Hepatocyte (in vitro differentiated cells): Measurements from ENCODE around the gene TMSB15A. TPM values are rescaled to one million over a fixed set of nuclear protein-coding genes. Genes with fewer than 3 reads are reported as not detected.
A peak's percentile ranks its signal among the peaks of the same experiment; 100 is the strongest.
"Not testable (repeated sequence)": the region's sequence is repeated elsewhere in the genome, so short reads cannot be mapped to it uniquely, and the experiment has no call there.

ENCODE experiments used
- DNase-seq: peaks from one replicate; pipeline ENCODE4 v3.0.0-alpha.2; 2016; ENCODE audit warnings: low spot score
- H2AFZ ChIP-seq: fragments of 200-600 bp; sonication (generic); 2 replicates; pipeline ENCODE4 v1.6.0; 2016; ENCODE audit warnings: antibody characterized with exemption, mild to moderate bottlenecking
- H3K27ac ChIP-seq: fragments of 200-600 bp; sonication (generic); 2 replicates; pipeline ENCODE4 v1.5.1; 2016; ENCODE audit warnings: mild to moderate bottlenecking
- H3K27me3 ChIP-seq: fragments of 200-600 bp; sonication (generic); 2 replicates; pipeline ENCODE4 v1.6.1; 2016
- H3K36me3 ChIP-seq: fragments of 200-600 bp; sonication (generic); replicated peaks from 2 replicates; pipeline ENCODE4 v1.5.1; 2016; ENCODE audit warnings: low read depth; ENCODE audit not compliant: insufficient read depth
- H3K4me1 ChIP-seq: fragments of 200-600 bp; sonication (generic); 2 replicates; pipeline ENCODE4 v1.5.1; 2016; ENCODE audit warnings: mild to moderate bottlenecking, moderate library complexity; ENCODE audit not compliant: insufficient read depth
- H3K4me2 ChIP-seq: fragments of 200-600 bp; sonication (generic); 2 replicates; pipeline ENCODE4 v1.6.0; 2016
- H3K4me3 ChIP-seq: fragments of 200-600 bp; sonication (generic); 2 replicates; pipeline ENCODE4 v1.5.1; 2016; ENCODE audit warnings: mild to moderate bottlenecking
- H3K79me2 ChIP-seq: fragments of 200-600 bp; sonication (generic); 2 replicates; pipeline ENCODE4 v1.6.0; 2017; ENCODE audit warnings: mild to moderate bottlenecking
- H3K9me2 ChIP-seq: fragments of 200-600 bp; sonication (generic); replicated peaks from 2 replicates; pipeline ENCODE4 v1.6.0; 2017; ENCODE audit warnings: mild to moderate bottlenecking; ENCODE audit not compliant: insufficient read depth
- H3K9me3 ChIP-seq: fragments of 200-600 bp; sonication (generic); 2 replicates; pipeline ENCODE4 v1.5.1; 2016; ENCODE audit warnings: low read depth, mild to moderate bottlenecking
- H4K20me1 ChIP-seq: fragments of 200-600 bp; sonication (generic); 2 replicates; pipeline ENCODE4 v1.6.0; 2016; ENCODE audit warnings: mild to moderate bottlenecking; ENCODE audit not compliant: insufficient read depth, poor library complexity, severe bottlenecking
- CTCF ChIP-seq: fragments of 200-600 bp; sonication (generic); IDR thresholded peaks from 2 replicates; pipeline ENCODE4 v1.5.1; 2016; ENCODE audit warnings: antibody characterized with exemption, mild to moderate bottlenecking; ENCODE audit not compliant: poor library complexity
- EZH2 ChIP-seq: fragments of 200-600 bp; sonication (generic); IDR thresholded peaks from 2 replicates; pipeline ENCODE4 v1.6.1; 2016; ENCODE audit warnings: antibody characterized with exemption, mild to moderate bottlenecking, borderline replicate concordance
- EZH2phosphoT487 ChIP-seq: fragments of 200-600 bp; sonication (generic); IDR thresholded peaks from one replicate; pipeline ENCODE4 v1.6.1; 2018; ENCODE audit warnings: antibody characterized with exemption, mild to moderate bottlenecking, low read depth, moderate library complexity; ENCODE audit not compliant: unreplicated experiment, severe bottlenecking
- WGBS: methylation state at CpG from one replicate; pipeline ENCODE4 v1.1.6; 2016; ENCODE audit warnings: low lambda C conversion rate; ENCODE audit errors: missing lambda C conversion rate; 5-methylcytosine and 5-hydroxymethylcytosine counted together
- polyA plus RNA-seq: library from polyadenylated mRNA; unstranded; fragments of >200 nt; fragmentation: Nextera tagmentation; extraction: Ambion mirVana; gene quantifications from 2 replicates; pipeline ENCODE4 v1.2.1, GENCODE V29; 2016
- total RNA-seq: library from RNA; depleted of rRNA; stranded (reverse); fragments of >200 nt; gene quantifications from 2 replicates; pipeline ENCODE4 v1.2.3, GENCODE V29; 2014

The TMSB15A gene
- total and polyA plus RNA-seq, 2 experiments from 2014 or later, result 35.1 to 55.3 TPM

GRCh38 chrX:102546828-102547493, 30.4 kb upstream of the TMSB15A start:
- H3K9me3 ChIP-seq, result no peaks in the 10 kb centered on the region
- H3K27ac ChIP-seq, result no peak overlapping the region
- no peaks in the 10 kb centered on the region for H3K9me2 ChIP-seq
- no peak for TF ChIP-seq EZH2
- TF ChIP-seq CTCF, result no peak
- no peak for TF ChIP-seq EZH2phosphoT487
- no peak overlapping the region for H3K4me3 ChIP-seq
- no peak overlapping the region for H3K4me2 ChIP-seq
- 83% methylated on average over 35 of the region's 35 CpGs for WGBS
- no peak for DNase-seq
- H4K20me1 ChIP-seq, result no peaks in the 10 kb centered on the region
- no peaks in the 10 kb centered on the region for H3K36me3 ChIP-seq
- no peaks in the 10 kb centered on the region for H3K27me3 ChIP-seq
- no peak overlapping the region for H2AFZ ChIP-seq
- H3K79me2 ChIP-seq, result no peaks in the 10 kb centered on the region
- no peaks in the 10 kb centered on the region for H3K4me1 ChIP-seq

- H3K4me2 ChIP-seq, H3K27me3 ChIP-seq, H3K79me2 ChIP-seq, H3K9me2 ChIP-seq, H3K4me1 ChIP-seq, DNase-seq, H3K4me3 ChIP-seq, H4K20me1 ChIP-seq, H2AFZ ChIP-seq, H3K36me3 ChIP-seq, H3K9me3 ChIP-seq, H3K27ac ChIP-seq: not testable (repeated sequence)
- WGBS, result 73% methylated on average over 5 of the region's 5 CpGs
These were observed 29.6 kb upstream of the TMSB15A start for GRCh38 chrX:102546175-102546574.

GRCh38 chrX:102535958-102536357, 19.4 kb upstream of the TMSB15A start:
- no peaks in the 10 kb centered on the region for H3K9me3 ChIP-seq
- H4K20me1 ChIP-seq, result no peaks in the 10 kb centered on the region
- no peaks in the 10 kb centered on the region for H3K36me3 ChIP-seq
- no peak for DNase-seq
- H3K4me2 ChIP-seq, result no peak overlapping the region
- no peaks in the 10 kb centered on the region for H3K4me1 ChIP-seq
- no peaks in the 10 kb centered on the region for H3K9me2 ChIP-seq
- no peak overlapping the region for H2AFZ ChIP-seq
- no peak overlapping the region for H3K27ac ChIP-seq
- H3K79me2 ChIP-seq, result no peaks in the 10 kb centered on the region
- TF ChIP-seq EZH2phosphoT487, result no peak
- TF ChIP-seq EZH2, result no peak
- TF ChIP-seq CTCF, result no peak
- 74% methylated on average over 2 of the region's 2 CpGs for WGBS
- H3K4me3 ChIP-seq, result no peak overlapping the region
- no peaks in the 10 kb centered on the region for H3K27me3 ChIP-seq

- H3K27me3 ChIP-seq, result no peaks in the 10 kb centered on the region
- H3K79me2 ChIP-seq, result no peaks in the 10 kb centered on the region
- H3K36me3 ChIP-seq, result no peaks in the 10 kb centered on the region
- H3K4me1 ChIP-seq, result no peaks in the 10 kb centered on the region
- TF ChIP-seq EZH2, result no peak
- TF ChIP-seq CTCF, result peak; percentile 24
- TF ChIP-seq EZH2phosphoT487, result no peak
- peak overlapping the region; percentile 79 for H3K4me2 ChIP-seq
- no peaks in the 10 kb centered on the region for H4K20me1 ChIP-seq
- no peak overlapping the region for H3K4me3 ChIP-seq
- no peaks in the 10 kb centered on the region for H3K9me3 ChIP-seq
- 61% methylated on average over 7 of the region's 7 CpGs for WGBS
- no peak overlapping the region for H3K27ac ChIP-seq
- DNase-seq, result no peak
- H3K9me2 ChIP-seq, result no peaks in the 10 kb centered on the region
- no peak overlapping the region for H2AFZ ChIP-seq
These were observed 787 bp upstream of the TMSB15A start for GRCh38 chrX:102517326-102517725.
